Astrocyte of the spinal cord (primary cell): ENCODE measurements around the gene OR2C3.
"Not testable (repeated sequence)": the region's sequence is repeated elsewhere in the genome, so short reads cannot be mapped to it uniquely, and the experiment has no call there.

Source experiments
- DNase-seq: peaks from one replicate; pipeline ENCODE4 v3.0.0; 2011; ENCODE audit warnings: low read depth, low spot score
- H3K4me3 ChIP-seq: 2 replicates; pipeline ENCODE4 v1.5.1; 2011; ENCODE audit warnings: low read depth, mild to moderate bottlenecking, low read length, moderate library complexity
- CTCF ChIP-seq: IDR thresholded peaks from 2 replicates; pipeline ENCODE4 v1.5.1; 2012; ENCODE audit warnings: low read depth, mild to moderate bottlenecking, low read length, inconsistent platforms
- in situ Hi-C: cut with HindIII; loops from 2 replicates; pipeline ENCODE4 v1.10.0; 2017; ENCODE audit warnings: low sequenced_read_pairs

The OR2C3 gene

GRCh38 chr1:247494767-247495166, 41.5 kb downstream of the OR2C3 start:
- TF ChIP-seq CTCF = no peak
- DNase-seq = no peak
- no peak overlapping the region for H3K4me3 ChIP-seq
- in situ Hi-C loops = no loop called here

- no peak for TF ChIP-seq CTCF
- in situ Hi-C loops = no loop called here
- H3K4me3 ChIP-seq = no peak overlapping the region
- no peak for DNase-seq
These were observed 43.1 kb downstream of the OR2C3 start for GRCh38 chr1:247493106-247493505.

- in situ Hi-C loops = no loop called here
- TF ChIP-seq CTCF = no peak
- no peak overlapping the region for H3K4me3 ChIP-seq
- no peak for DNase-seq
These were observed 44.9 kb downstream of the OR2C3 start for GRCh38 chr1:247491328-247491727.

DNA sequence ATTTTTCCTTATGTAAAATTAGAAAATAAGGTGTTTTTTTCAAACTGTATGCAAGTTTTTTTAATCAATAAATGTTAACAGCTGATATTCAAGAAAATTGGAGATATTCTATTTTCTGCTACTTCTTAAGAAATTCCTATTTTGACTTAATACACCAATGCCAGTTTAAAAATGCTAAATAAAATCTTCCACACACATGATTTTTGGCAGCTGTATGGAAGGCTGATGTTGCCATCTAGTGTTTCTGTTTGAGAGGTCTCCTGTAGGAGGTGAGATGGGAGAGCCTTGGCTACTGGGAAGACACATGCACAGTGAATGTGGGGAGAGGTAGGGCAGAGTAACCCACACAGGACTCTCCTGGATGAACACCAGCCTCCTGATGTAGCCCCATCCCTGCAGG, 49.2 kb downstream of the OR2C3 start:
- H3K4me3 ChIP-seq = no peak overlapping the region
- peak; percentile 10 for DNase-seq
- no peak for TF ChIP-seq CTCF
- in situ Hi-C loops = no loop called here

- no peak for TF ChIP-seq CTCF
- in situ Hi-C loops = no loop called here
- no peak for DNase-seq
- H3K4me3 ChIP-seq = no peak overlapping the region
These were observed 53.5 kb downstream of the OR2C3 start for GRCh38 chr1:247482747-247483146.

DNA sequence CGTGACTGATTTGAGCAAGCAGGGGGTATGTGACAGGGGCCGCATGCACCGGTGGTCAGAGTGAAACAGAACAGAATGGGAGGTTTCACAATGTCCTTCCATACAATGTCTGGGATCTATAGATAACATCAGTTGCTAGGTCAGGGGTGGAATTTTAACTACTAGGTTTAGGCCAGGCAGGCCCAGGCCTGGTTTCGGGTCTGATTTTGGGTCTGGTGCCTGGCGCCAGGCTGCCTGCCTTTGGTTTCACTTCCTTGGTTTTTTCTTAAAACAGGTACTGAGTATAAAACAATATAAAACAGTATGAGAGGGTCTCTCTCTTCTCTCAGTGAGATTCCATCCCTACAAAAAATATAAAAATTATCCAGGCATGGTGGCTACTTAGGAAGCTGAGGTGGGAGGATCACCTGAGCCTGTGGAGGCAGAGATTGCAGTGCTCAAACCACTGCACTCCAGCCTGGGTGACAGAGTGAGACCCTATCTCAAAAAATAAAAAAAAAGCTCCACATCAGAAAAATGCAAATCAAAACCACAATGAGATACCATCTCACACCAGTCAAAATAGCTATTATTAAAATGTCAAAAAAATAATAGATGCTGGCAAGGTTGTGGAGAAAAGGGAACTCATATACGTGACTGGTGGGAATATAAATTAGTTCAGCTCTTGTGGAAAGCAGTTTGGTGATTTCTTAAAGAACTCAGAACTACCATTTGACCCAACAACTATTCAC, 59.7 kb downstream of the OR2C3 start:
- H3K4me3 ChIP-seq, in situ Hi-C loops, DNase-seq: not testable (repeated sequence)

- no peak for DNase-seq
- TF ChIP-seq CTCF = no peak
- H3K4me3 ChIP-seq = no peak overlapping the region
- in situ Hi-C loops = no loop called here
These were observed 60.4 kb downstream of the OR2C3 start for GRCh38 chr1:247475793-247476192.
